Sigmoid colon (tissue), 7 donors: ENCODE data around the gene HDAC4. TPM values are rescaled to one million over a fixed set of nuclear protein-coding genes. Genes with fewer than 3 reads are reported as not detected.

Experiments
- DNase-seq: peaks from one replicate; pipeline ENCODE4 v3.0.0-alpha.2; 2019
- H3K27ac ChIP-seq, 4 donors: fragments of 200-600 bp; sonication (generic); one replicate each; pipeline ENCODE4 v1.5.1; 2016 to 2019; ENCODE audit warnings: mild to moderate bottlenecking in 1 of 4
- H3K27me3 ChIP-seq, 3 donors: fragments of 200-600 bp; sonication (generic); one replicate each; pipeline ENCODE4 v1.5.1; 2019; ENCODE audit warnings: mild to moderate bottlenecking in 1 of 3
- H3K36me3 ChIP-seq, 4 donors: fragments of 200-600 bp; sonication (generic); one replicate each; pipeline ENCODE4 v1.5.1; 2016 to 2019
- H3K4me1 ChIP-seq, 4 donors: fragments of 200-600 bp; sonication (generic); one replicate each; pipeline ENCODE4 v1.5.1; 2017 to 2019
- H3K4me3 ChIP-seq, 4 donors: fragments of 200-600 bp; sonication (generic); one replicate each; pipeline ENCODE4 v1.5.1; 2017 to 2019; ENCODE audit warnings: mild to moderate bottlenecking in 2 of 4, moderate library complexity in 1 of 4
- H3K9me3 ChIP-seq, 4 donors: fragments of 200-600 bp in 3 of 4; sonication (generic) in 3 of 4; one replicate each; pipeline versions ENCODE4 v1.5.1 to v1.6.1; 2013 to 2019
- CTCF ChIP-seq, 4 experiments: fragments of 450-650 bp in 3 of 4; fragments of 200-600 bp in 1 of 4; IDR thresholded peaks; one replicate each; pipeline ENCODE4 v1.5.1; 2016 to 2019; ENCODE audit warnings: antibody characterized with exemption in 4 of 4, mild to moderate bottlenecking in 3 of 4, moderate library complexity in 2 of 4
- EP300 ChIP-seq, 4 donors: sonication (generic); formaldehyde crosslinking; IDR thresholded peaks; one replicate each; pipeline ENCODE4 v1.6.1; 2017; ENCODE audit warnings: antibody characterized with exemption in 4 of 4
- POLR2A ChIP-seq, 2 donors: fragments of 450-650 bp; IDR thresholded peaks; one replicate each; pipeline ENCODE4 v1.6.1; 2016; ENCODE audit warnings: antibody characterized with exemption in 2 of 2, mild to moderate bottlenecking in 2 of 2, moderate library complexity in 2 of 2
- POLR2AphosphoS5 ChIP-seq, 4 donors: sonication (generic); formaldehyde crosslinking; IDR thresholded peaks; one replicate each; pipeline ENCODE4 v1.6.1; 2017; ENCODE audit warnings: antibody characterized with exemption in 4 of 4
- WGBS, 2 donors: extraction: QIAGEN DNeasy Blood & Tissue Kit; methylation state at CpG; one replicate each; pipeline ENCODE4 v1.1.7; 2013; 5-methylcytosine and 5-hydroxymethylcytosine counted together
- intact Hi-C: fragments of 100-400 bp; cut with DNase I; formaldehyde crosslinking; loops from one replicate; pipeline ENCODE4 v1.15.1; 2023
- polyA plus RNA-seq, 3 donors: library from polyadenylated mRNA; stranded (reverse); fragments of 200-250 nt; gene quantifications; one replicate each; pipeline ENCODE4 v1.2.3, GENCODE V29; 2013
- total RNA-seq, 4 donors: library from RNA; depleted of rRNA; stranded (reverse); fragments of >200 nt; gene quantifications; one replicate each; pipeline ENCODE4 v1.1.0, GENCODE V29; 2016
- donor health status: healthy with polysubstance abuse.
- donor health status: Bipolar disorder and iron deficiency.
- donor health status: healthy.

HDAC4 gene
- total and polyA plus RNA-seq, 7 donors, result 1.8 to 196 (median 77.0) TPM

- peak in 1 of 4 donors; percentile 10 for TF ChIP-seq POLR2AphosphoS5 (IDR thresholded peaks at IDR 0.05)
- no peak for TF ChIP-seq CTCF (IDR thresholded peaks at IDR 0.05)
- no peaks in the 10 kb centered on the region for H3K36me3 ChIP-seq
- no peak for DNase-seq
- peak overlapping the region; percentile 80 to 91 (median 86) for H3K27ac ChIP-seq
- H3K27me3 ChIP-seq, result no peaks in the 10 kb centered on the region
- no peaks in the 10 kb centered on the region for H3K9me3 ChIP-seq
- 91 to 95% methylated on average over 9 of the region's 9 CpGs for WGBS, 2 donors
- no peak overlapping the region for H3K4me3 ChIP-seq
- H3K4me1 ChIP-seq, result peaks cover 0 to 81% (median 77%) of the 10 kb centered on the region in 4 donors
- intact Hi-C loops, result loop anchor here (5.0 kb wide), 2 partner anchors 87 to 177 kb away; no protein-coding TSS in a partner anchor
Observed at GRCh38 chr2:239220341-239220740, 180.5 kb downstream of the HDAC4 start.

GRCh38 chr2:239216614-239217273 lies 184.1 kb downstream of the HDAC4 start:
- no peaks in the 10 kb centered on the region for H3K36me3 ChIP-seq
- H3K9me3 ChIP-seq, result no peaks in the 10 kb centered on the region
- peak overlapping the region; percentile 53 to 70 (median 60) for H3K27ac ChIP-seq
- TF ChIP-seq POLR2AphosphoS5 (IDR thresholded peaks at IDR 0.05) (no peak), EP300 (IDR thresholded peaks at IDR 0.05) (no peak), CTCF (IDR thresholded peaks at IDR 0.05) (no peak), POLR2A (IDR thresholded peaks at IDR 0.05) (no peak)
- peak; percentile 65 for DNase-seq
- peaks cover 0 to 82% (median 78%) of the 10 kb centered on the region in 4 donors for H3K4me1 ChIP-seq
- no peaks in the 10 kb centered on the region for H3K27me3 ChIP-seq
- intact Hi-C loops, result no loop called here
- WGBS, 2 donors, result 69 to 86% methylated on average over 17 of the region's 17 CpGs
- no peak overlapping the region for H3K4me3 ChIP-seq

GRCh38 chr2:239215988-239216613 lies 184.7 kb downstream of the HDAC4 start:
- TF ChIP-seq CTCF (IDR thresholded peaks at IDR 0.05) (no peak), POLR2A (IDR thresholded peaks at IDR 0.05) (no peak), EP300 (IDR thresholded peaks at IDR 0.05) (no peak), POLR2AphosphoS5 (IDR thresholded peaks at IDR 0.05) (no peak)
- Histone ChIP-seq H3K9me3 (no peaks in the 10 kb centered on the region), H3K27me3 (no peaks in the 10 kb centered on the region), H3K36me3 (no peaks in the 10 kb centered on the region), H3K4me1 (peaks cover 0 to 82% (median 78%) of the 10 kb centered on the region in 4 donors), H3K27ac (peak overlapping the region; percentile 53 to 70 (median 60)), H3K4me3 (no peak overlapping the region)
- intact Hi-C loops, result no loop called here
- WGBS, 2 donors, result 83 to 89% methylated on average over 7 of the region's 7 CpGs
- DNase-seq, result peak; percentile 53

- no peak for TF ChIP-seq POLR2A (IDR thresholded peaks at IDR 0.05)
- TF ChIP-seq EP300 (IDR thresholded peaks at IDR 0.05), result no peak
- no peak for TF ChIP-seq POLR2AphosphoS5 (IDR thresholded peaks at IDR 0.05)
- no peak for TF ChIP-seq CTCF (IDR thresholded peaks at IDR 0.05)
- peak; percentile 64 for DNase-seq
- intact Hi-C loops, result no loop called here
- Histone ChIP-seq H3K4me3 (no peak overlapping the region), H3K27ac (peak overlapping the region in 3 of 4 donors; percentile 37 to 70 (median 64)), H3K36me3 (no peaks in the 10 kb centered on the region), H3K27me3 (no peaks in the 10 kb centered on the region), H3K4me1 (peaks cover 0 to 82% (median 78%) of the 10 kb centered on the region in 4 donors), H3K9me3 (no peaks in the 10 kb centered on the region)
- WGBS, 2 donors, result 92 to 93% methylated on average over 23 of the region's 23 CpGs
Observed at GRCh38 chr2:239215136-239215925, 185.5 kb downstream of the HDAC4 start.
